Stomach smooth muscle (tissue), 2 donors: Measurements from ENCODE around the gene RNF157.

Experiments used
- H3K27ac ChIP-seq: one replicate; pipeline ENCODE4 v1.7.0; 2013; ENCODE audit warnings: mild to moderate bottlenecking, low read length, inconsistent platforms
- H3K27me3 ChIP-seq, 2 donors: one replicate each; pipeline ENCODE4 v1.7.0; 2013; ENCODE audit warnings: low read length in 2 of 2; ENCODE audit not compliant: insufficient read depth in 2 of 2, control insufficient read depth in 1 of 2
- H3K36me3 ChIP-seq, 2 donors: one replicate each; pipeline ENCODE4 v1.7.0; 2013; ENCODE audit warnings: low read length in 2 of 2; ENCODE audit not compliant: control insufficient read depth in 2 of 2, insufficient read depth in 2 of 2
- H3K4me1 ChIP-seq: one replicate; pipeline ENCODE4 v1.7.0; 2013; ENCODE audit warnings: low read length; ENCODE audit not compliant: control insufficient read depth, insufficient read depth
- H3K4me3 ChIP-seq, 2 donors: one replicate each; pipeline ENCODE4 v1.7.0; 2013; ENCODE audit warnings: low read length in 2 of 2
- H3K9ac ChIP-seq, 2 donors: one replicate each; pipeline ENCODE4 v1.7.0; 2013; ENCODE audit warnings: low read length in 2 of 2, mild to moderate bottlenecking in 1 of 2
- H3K9me3 ChIP-seq, 2 donors: one replicate each; pipeline ENCODE4 v1.7.0; 2013; ENCODE audit warnings: low read length in 2 of 2; ENCODE audit not compliant: control insufficient read depth in 2 of 2
- donor health status: healthy.
- donor health status: Pancreatic carcinoma.

RNF157 gene

DNA sequence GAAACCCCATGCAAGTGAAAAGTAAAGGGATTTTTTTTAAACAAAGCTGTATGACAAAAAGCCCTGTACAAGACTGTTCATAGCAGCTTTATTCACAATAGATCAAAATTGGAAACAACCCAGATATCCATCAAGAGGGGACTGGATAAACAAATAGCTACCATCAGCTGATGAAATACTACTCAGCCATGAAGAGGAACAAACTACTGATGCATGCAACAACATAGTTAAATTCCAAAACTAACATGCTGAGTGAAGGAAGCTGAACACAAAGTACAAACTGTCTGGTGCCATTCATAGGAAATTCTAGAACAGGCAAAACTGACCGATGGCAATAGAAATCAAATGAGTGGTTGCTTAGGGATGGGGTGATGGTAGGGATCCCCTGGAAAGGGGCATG is 114.4 kb downstream of the RNF157 start:
- Histone ChIP-seq H3K27ac (no peak overlapping the region), H3K4me1 (peaks cover 9% of the 10 kb centered on the region), H3K4me3 (no peak overlapping the region), H3K27me3 (peaks cover 0 to 2% of the 10 kb centered on the region in 2 donors), H3K36me3 (no peaks in the 10 kb centered on the region), H3K9me3 (no peaks in the 10 kb centered on the region), H3K9ac (no peak overlapping the region)

DNA sequence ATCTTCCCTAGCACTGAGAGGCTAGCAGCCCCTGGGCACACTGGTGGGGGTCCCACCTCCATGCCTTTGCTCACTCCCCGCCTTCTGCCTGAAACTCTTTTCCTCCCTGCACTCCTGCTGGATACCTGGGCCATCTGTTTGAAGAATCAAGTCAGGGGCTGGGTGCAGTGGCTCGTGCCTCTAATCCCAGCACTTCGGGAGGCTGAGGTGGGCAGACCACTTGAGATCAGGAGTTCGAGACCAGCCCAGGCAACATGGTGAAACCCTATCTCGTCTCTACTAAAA is 115.0 kb downstream of the RNF157 start:
- H3K4me3 ChIP-seq: no peak overlapping the region
- H3K27me3 ChIP-seq: no peaks in the 10 kb centered on the region
- no peak overlapping the region for H3K9ac ChIP-seq
- peaks cover 9% of the 10 kb centered on the region for H3K4me1 ChIP-seq
- no peaks in the 10 kb centered on the region for H3K36me3 ChIP-seq
- no peaks in the 10 kb centered on the region for H3K9me3 ChIP-seq
- no peak overlapping the region for H3K27ac ChIP-seq

- Histone ChIP-seq H3K4me1 (peaks cover 9% of the 10 kb centered on the region), H3K36me3 (no peaks in the 10 kb centered on the region), H3K9ac (no peak overlapping the region), H3K27ac (no peak overlapping the region), H3K9me3 (no peaks in the 10 kb centered on the region), H3K4me3 (no peak overlapping the region), H3K27me3 (no peaks in the 10 kb centered on the region)
Observed at GRCh38 chr17:76124582-76125390, 115.5 kb downstream of the RNF157 start.

DNA sequence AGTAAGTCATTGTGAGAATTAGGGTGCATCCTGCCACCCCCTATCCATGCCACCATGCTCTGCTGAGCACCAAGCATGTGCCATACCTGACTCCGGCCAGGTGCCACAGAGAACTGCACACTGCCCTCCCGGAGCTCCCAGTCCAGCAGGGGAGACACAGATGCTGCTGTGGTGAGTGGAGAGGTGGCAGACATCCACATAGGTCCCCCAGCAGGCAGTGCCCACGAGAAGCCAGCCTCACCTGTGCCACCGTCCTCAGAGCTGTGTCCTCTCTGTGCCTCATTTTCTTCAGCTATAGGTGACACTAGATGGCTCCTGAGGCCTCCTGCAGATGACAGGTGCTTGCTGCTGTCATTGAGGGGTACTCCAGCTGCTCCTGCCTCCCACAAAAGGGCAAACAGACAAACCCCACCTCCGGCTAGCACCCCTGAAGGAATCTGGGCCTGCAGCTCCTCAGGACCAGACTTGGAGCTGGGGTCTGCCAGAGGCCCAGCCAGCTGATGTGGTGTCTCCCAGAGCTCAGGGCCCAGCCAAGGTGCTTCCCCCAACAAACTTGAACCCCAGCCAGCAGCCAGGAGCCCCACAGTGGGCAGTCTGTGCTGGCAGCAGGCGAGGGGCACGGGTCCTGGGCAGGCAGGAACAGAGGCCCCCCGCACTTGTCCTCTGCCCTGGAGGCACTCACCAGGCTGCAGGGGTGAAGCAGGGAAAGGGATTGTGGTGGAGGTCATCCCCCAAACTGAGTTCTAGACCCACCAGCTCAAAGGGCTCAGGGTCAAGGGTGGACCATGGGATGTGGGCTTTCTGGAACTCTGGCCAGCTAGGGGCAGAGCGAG is 116.3 kb downstream of the RNF157 start:
- Histone ChIP-seq H3K27ac (no peak overlapping the region), H3K9me3 (no peaks in the 10 kb centered on the region), H3K4me1 (peaks cover 9% of the 10 kb centered on the region), H3K27me3 (no peaks in the 10 kb centered on the region), H3K4me3 (no peak overlapping the region), H3K36me3 (no peaks in the 10 kb centered on the region), H3K9ac (no peak overlapping the region)

GRCh38 chr17:76123191-76123499 is 117.1 kb downstream of the RNF157 start:
- no peak overlapping the region for H3K4me3 ChIP-seq
- H3K9ac ChIP-seq: no peak overlapping the region
- peaks cover 9% of the 10 kb centered on the region for H3K4me1 ChIP-seq

GRCh38 chr17:76122431-76123190 is 117.7 kb downstream of the RNF157 start:
- no peaks in the 10 kb centered on the region for H3K36me3 ChIP-seq
- no peak overlapping the region for H3K4me3 ChIP-seq
- no peak overlapping the region for H3K9ac ChIP-seq
- peaks cover 9% of the 10 kb centered on the region for H3K4me1 ChIP-seq
- H3K27ac ChIP-seq: no peak overlapping the region
- H3K9me3 ChIP-seq: no peaks in the 10 kb centered on the region
- no peaks in the 10 kb centered on the region for H3K27me3 ChIP-seq

More at GRCh38 chr17:76123191-76123499, 117.1 kb downstream of the RNF157 start:
- Histone ChIP-seq H3K27ac (no peak overlapping the region), H3K27me3 (no peaks in the 10 kb centered on the region), H3K9me3 (no peaks in the 10 kb centered on the region), H3K36me3 (no peaks in the 10 kb centered on the region)

- Histone ChIP-seq H3K4me1 (peaks cover 9% of the 10 kb centered on the region), H3K9me3 (no peaks in the 10 kb centered on the region), H3K27ac (no peak overlapping the region), H3K9ac (peak overlapping the region; percentile 55 to 69), H3K36me3 (no peaks in the 10 kb centered on the region), H3K27me3 (no peaks in the 10 kb centered on the region), H3K4me3 (peak overlapping the region; percentile 49 to 67)
Observed at GRCh38 chr17:76121932-76122430, 118.3 kb downstream of the RNF157 start.

- no peaks in the 10 kb centered on the region for H3K36me3 ChIP-seq
- no peak overlapping the region for H3K4me3 ChIP-seq
- no peak overlapping the region for H3K27ac ChIP-seq
- no peak overlapping the region for H3K9ac ChIP-seq
- H3K27me3 ChIP-seq: no peaks in the 10 kb centered on the region
- H3K9me3 ChIP-seq: no peaks in the 10 kb centered on the region
- peaks cover 9% of the 10 kb centered on the region for H3K4me1 ChIP-seq
Observed at GRCh38 chr17:76120658-76121008, 119.7 kb downstream of the RNF157 start.

- H3K9ac ChIP-seq: no peak overlapping the region
- H3K36me3 ChIP-seq: no peaks in the 10 kb centered on the region
- no peaks in the 10 kb centered on the region for H3K27me3 ChIP-seq
- H3K4me1 ChIP-seq: peaks cover 9% of the 10 kb centered on the region
- H3K4me3 ChIP-seq: no peak overlapping the region
- no peak overlapping the region for H3K27ac ChIP-seq
- no peaks in the 10 kb centered on the region for H3K9me3 ChIP-seq
Observed at GRCh38 chr17:76119409-76120371, 120.6 kb downstream of the RNF157 start.
